ENCODE measurements around the gene P3H1. TPM values are rescaled to one million over a fixed set of nuclear protein-coding genes. Genes with fewer than 3 reads are reported as not detected.

P3H1 gene
- total RNA-seq, 4 donors from 2014 or later = 19.4 to 151 (median 27.9) TPM

DNA sequence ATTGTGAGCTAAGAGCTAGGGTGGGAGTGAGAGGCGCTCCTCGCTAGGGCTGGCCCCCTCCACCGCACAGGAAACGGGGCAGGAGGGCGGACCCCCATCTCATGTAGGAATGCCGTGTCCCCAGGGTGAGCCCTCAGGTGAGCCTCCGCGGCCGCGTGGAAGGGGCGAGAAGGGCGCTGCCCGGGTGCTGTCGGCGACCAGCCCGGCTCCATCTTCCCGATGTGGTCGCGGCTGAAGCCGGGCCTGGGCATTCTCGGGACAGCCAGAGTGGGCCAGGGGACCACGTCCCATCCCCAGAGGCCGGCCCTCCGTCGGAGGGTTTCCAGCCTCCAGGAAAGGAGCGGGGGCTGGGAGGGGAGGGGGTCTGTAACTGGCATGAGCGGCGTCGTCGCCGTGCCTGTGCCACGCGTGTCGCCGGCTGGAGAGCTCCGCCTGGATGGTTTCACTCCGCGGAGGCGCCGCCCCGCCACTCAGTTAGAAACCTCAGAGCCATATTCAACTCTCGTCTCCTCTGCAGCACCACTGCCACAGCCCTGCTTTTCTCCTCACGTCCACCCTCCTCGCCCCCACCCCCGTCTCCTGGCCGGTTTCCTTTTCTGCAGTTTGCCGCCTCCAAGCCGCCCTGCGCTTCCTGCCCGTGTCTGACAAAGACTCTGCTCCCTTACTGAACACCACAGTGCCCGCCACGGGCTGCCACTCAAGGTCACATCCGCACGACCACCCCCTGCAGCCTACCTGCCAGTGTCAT lies 18.3 kb upstream of the P3H1 start, which contains the start of gene TMEM269:
TMEM269 (plus strand) TSS at position 46 of the 748 bp plus-strand sequence. CDS start 4,903 bp downstream, outside the sequence.
- no peak for TF ChIP-seq CTCF (IDR thresholded peaks at IDR 0.05)
- TF ChIP-seq POLR2A (IDR thresholded peaks at IDR 0.05) = no peak
- Histone ChIP-seq H3K9me3 (no peaks in the 10 kb centered on the region), H3K4me1 (peaks cover 0 to 13% (median 0%) of the 10 kb centered on the region in 4 donors), H3K36me3 (peaks cover 0 to 18% (median 3%) of the 10 kb centered on the region in 3 donors), H3K27me3 (no peaks in the 10 kb centered on the region), H3K4me3 (peak within 1 kb of the TSS; percentile 15 to 49 (median 44)), H3K27ac (peak within 1 kb of the TSS in 1 of 4 donors; percentile 12)
- DNase-seq = peak; percentile 20 to 55 (median 54)

GRCh38 chr1:42784547-42784945 lies 17.7 kb upstream of the P3H1 start:
- H3K27ac ChIP-seq = no peak overlapping the region
- no peaks in the 10 kb centered on the region for H3K9me3 ChIP-seq

DNA sequence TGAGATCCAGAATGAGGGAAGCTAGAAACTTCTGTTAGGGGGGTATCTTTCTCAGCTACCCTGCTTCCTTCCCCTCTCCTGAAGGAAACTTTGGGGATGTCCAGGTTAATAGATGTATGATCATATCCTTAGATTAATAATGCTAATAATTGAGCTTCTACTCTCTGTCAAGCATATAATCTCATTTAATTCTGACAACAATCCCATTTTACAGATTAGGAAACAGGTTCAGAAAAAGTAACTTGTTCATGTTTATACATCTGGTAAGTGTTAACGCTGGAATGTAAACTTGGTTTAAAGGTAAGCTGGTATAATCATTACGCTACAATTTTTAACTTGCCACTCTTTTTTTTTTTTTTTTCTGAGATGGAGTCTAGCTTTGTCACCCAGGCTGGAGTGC lies 16.3 kb upstream of the P3H1 start:
- TF ChIP-seq POLR2A (IDR thresholded peaks at IDR 0.05) (no peak), CTCF (IDR thresholded peaks at IDR 0.05) (no peak)
- H3K4me3 ChIP-seq = no peak overlapping the region
- H3K27me3 ChIP-seq = no peaks in the 10 kb centered on the region
- H3K4me1 ChIP-seq = peaks cover 0 to 13% (median 0%) of the 10 kb centered on the region in 4 donors
- peaks cover 0 to 24% (median 3%) of the 10 kb centered on the region in 3 donors for H3K36me3 ChIP-seq
- no peaks in the 10 kb centered on the region for H3K9me3 ChIP-seq
- no peak for DNase-seq
- no peak overlapping the region for H3K27ac ChIP-seq

More at GRCh38 chr1:42784547-42784945, 17.7 kb upstream of the P3H1 start:
- peaks cover 0 to 13% (median 0%) of the 10 kb centered on the region in 4 donors for H3K4me1 ChIP-seq
- DNase-seq = no peak
- no peak for TF ChIP-seq CTCF (IDR thresholded peaks at IDR 0.05)
- TF ChIP-seq POLR2A (IDR thresholded peaks at IDR 0.05) = no peak
- no peaks in the 10 kb centered on the region for H3K27me3 ChIP-seq
- H3K4me3 ChIP-seq = peak overlapping the region in 1 of 4 donors; percentile 41
- peaks cover 0 to 18% (median 3%) of the 10 kb centered on the region in 3 donors for H3K36me3 ChIP-seq

GRCh38 chr1:42780176-42780575 lies 13.3 kb upstream of the P3H1 start:
- Histone ChIP-seq H3K27ac (no peak overlapping the region), H3K27me3 (no peaks in the 10 kb centered on the region), H3K4me3 (no peak overlapping the region), H3K9me3 (no peaks in the 10 kb centered on the region), H3K36me3 (peaks cover 0 to 53% (median 3%) of the 10 kb centered on the region in 3 donors), H3K4me1 (peaks cover 0 to 6% (median 0%) of the 10 kb centered on the region in 4 donors)
- DNase-seq = no peak
- no peak for TF ChIP-seq CTCF (IDR thresholded peaks at IDR 0.05)
- TF ChIP-seq POLR2A (IDR thresholded peaks at IDR 0.05) = no peak

GRCh38 chr1:42779725-42780124 lies 12.9 kb upstream of the P3H1 start:
- Histone ChIP-seq H3K36me3 (peaks cover 0 to 57% (median 3%) of the 10 kb centered on the region in 3 donors), H3K9me3 (no peaks in the 10 kb centered on the region), H3K27me3 (no peaks in the 10 kb centered on the region), H3K4me1 (peaks cover 0 to 2% (median 0%) of the 10 kb centered on the region in 4 donors), H3K27ac (no peak overlapping the region), H3K4me3 (no peak overlapping the region)
- DNase-seq = no peak
- TF ChIP-seq CTCF (IDR thresholded peaks at IDR 0.05) (no peak), POLR2A (IDR thresholded peaks at IDR 0.05) (no peak)
